GM19025 (cell line): Measurements from ENCODE around the gene TOR2A.
"Not testable (repeated sequence)": the region's sequence is repeated elsewhere in the genome, so short reads cannot be mapped to it uniquely, and the experiment has no call there.

Experiments used
- ATAC-seq: cut with Tn5 transposase; IDR thresholded peaks from one replicate; pipeline ENCODE4 v1.9.1; 2021; ENCODE audit warnings: mild to moderate bottlenecking, low read depth, moderate library complexity; ENCODE audit not compliant: unreplicated experiment

TOR2A gene

DNA sequence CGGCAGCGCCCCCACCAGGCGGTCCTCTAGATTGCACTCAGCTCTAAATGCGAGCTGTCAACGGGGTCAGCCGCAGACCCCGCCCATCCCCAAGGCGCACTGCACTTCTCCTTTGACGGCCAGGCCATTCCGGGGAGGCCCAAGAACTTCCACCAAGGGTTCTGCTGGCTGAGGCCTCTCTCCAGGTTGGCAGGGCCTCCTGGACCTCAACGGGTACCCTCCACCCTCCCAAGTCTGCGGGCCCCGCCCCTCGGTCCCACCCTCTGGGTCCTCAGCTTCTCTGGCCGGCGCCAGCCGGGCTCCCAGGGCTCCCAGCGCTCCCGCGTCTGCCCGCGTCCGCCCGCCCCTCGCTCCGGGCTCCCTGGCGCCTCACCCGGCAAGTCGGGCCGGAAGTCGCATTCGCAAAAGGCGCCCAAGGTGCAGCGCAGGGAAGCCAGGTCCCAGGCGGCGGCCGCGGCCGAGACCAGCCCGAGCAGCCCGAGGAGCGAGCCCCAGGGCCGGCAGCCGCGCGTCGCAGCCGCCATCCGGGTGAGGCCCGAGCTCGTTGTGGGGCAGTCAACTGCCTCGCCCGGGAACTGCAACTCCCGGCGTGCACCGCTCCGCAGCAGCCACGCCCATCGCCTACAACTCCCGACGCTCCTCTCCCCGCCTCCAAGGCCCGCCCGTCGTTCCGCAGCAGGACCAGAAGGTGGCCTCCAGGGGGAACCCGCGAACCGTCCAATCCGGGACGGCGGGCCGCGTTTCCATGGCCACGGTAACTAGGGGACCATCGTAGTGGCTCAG is at the start of gene TOR2A:
Gene TOR2A, minus strand, starts transcription at position 548 of the 783 bp plus-strand sequence. Its CDS starts 24 bp downstream, at position 524.
- ATAC-seq: peak; percentile 80

DNA sequence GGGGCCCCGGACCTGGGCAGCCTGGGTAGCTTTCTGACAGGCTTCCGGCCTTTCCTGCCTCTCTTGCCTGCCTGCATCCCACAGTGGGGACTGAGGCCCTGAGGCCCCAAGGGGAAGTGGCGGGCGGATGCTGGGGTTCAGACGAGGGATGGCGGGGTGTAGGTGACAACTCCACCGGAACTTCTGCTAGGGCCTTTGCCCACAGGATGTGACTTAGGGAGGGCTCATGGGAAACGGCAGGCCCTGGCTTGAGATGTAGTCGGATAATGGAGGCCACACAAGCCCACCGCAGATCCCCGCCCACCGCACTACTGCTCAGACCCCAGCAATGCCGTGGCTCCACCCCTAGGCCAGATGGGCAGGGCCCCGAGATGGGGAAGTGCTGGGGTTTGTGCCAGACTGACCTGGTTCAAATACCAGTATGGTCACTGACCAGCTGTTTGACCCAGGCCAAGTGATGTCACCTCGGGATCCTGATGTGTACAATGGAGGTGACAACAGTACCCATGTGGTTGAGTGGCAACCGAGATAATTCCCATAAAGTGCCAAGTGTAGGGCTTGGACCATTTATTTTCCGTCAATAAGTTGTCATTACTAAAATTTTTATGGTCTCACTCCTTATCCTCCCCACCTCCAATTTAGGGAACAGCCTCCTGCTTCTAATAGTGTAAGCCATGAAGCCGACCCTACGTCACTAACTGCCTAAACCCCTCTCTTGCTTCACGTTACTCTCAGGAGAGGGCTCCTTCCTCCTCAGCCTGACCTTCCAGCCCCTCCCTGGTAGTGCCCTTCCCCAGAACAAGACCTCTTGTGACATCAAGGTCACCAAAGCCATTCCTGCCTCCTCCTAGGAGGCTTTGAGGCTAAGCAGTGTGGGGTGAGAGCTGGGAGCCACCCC is 48.3 kb upstream of the TOR2A start:
- ATAC-seq: no peak

DNA sequence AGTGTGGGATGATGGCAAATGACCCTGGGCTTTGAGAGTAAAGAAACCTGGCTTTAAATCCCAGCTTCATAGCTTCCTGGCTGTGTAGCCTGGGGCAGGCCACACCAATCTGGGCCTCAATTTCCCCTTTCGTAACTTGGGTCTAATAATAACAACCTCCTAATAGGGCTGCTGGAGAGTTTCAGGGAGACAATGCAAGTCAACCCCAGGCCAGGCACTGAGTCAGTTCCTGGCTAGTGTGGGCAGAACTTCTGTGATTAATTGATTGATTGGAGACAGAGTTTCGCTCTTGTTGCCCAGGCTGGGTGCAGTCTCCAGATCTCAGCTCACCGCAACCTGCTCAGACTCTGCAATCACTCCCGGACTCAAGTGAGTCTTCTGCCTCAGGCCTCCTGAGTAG is 46.7 kb upstream of the TOR2A start:
- ATAC-seq: no peak

DNA sequence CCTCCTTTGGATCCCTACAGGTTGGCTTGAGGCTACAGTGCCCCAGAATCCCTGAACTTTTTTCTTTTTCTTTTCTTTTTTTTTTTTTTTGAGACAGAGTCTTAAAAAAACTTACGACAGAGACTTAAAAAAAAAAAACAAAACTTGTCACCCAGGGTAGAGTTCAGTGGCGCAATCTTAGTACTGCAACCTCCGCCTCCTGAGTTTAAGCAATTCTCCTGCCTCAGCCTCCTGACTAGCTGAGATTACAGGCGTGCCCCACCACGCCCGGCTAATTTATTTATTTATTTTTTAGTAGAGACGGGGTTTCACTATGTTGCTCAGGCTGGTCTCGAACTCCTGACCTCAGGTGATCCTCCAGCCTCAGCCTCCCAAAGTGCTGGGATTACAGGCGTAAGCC is 45.8 kb upstream of the TOR2A start:
- not testable (repeated sequence) for ATAC-seq

DNA sequence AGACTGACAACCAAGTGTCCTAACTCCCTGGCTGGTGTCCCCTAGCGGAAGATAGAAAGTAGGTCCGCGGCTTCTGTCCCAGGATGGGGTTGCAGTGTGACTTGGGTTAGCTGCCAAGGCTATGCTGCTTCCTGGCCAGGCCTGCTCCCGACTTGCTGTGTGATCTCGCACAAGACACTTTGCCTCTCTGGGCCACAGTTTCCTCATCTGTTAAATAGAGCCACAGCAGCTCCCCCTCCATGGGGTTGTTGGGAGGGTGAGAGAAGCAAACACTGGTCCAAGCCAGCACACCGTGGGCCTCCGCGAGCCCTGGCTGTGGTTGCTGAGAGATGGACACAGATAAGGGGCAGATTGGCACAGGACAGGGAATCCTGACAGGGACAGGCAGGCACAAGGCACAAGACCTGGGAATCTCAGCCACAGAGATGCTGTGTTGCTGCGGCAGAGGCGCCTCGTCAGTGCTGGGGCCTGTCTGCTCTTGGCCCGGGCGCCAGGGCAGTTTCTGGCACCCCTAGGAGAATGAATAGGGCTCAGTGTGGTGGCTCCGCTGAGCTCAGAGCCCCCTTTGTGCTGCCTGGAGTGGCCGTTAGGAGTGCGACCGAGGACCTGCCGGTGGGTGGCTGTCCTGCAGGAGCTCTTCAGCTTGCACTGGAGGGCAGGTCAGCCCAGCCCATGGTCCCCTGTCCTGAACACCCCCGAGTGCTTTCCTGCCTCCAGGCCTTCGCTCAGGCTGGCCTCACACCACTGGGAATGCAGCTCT is 45.2 kb upstream of the TOR2A start:
- ATAC-seq: no peak

DNA sequence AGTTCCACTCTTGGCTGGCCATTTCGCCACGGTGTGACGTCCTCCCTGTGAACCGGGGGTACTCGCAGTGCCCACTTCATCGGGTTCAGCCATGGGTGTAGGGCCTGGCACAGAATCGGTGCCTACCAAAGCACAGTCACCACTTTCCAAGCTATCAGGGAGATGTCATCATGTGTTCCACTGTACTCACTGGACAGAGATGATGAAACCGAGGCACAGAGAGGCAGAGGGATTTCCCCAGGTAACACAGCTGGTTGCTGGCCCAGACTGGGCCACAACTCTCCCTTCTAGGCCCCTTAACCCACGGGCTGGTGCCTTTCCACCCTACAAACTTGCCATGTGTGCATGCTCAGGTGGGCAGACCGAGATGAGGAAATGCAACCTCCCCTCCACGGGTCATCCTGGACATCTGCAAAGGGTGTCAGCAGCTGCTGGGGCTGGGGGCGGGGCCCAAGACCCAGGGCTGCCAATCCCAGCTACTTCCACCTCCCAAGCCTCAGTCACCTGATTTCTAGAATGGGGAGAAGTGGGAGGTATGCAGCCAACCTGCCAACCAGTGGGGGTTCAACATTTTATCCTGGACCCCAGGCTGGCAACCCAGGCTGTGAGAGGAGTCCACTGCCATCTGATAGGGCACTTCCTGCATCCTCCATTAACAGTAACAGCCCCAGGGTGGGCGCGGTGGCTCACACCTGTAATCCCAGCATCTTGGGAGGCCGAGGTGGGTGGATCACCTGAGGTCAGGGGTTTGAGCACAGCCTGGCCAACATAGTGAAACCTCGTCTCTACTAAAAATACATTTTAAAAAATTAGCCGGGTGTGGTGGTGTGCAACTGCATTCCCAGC is 44.3 kb upstream of the TOR2A start:
- ATAC-seq: peak; percentile 58

DNA sequence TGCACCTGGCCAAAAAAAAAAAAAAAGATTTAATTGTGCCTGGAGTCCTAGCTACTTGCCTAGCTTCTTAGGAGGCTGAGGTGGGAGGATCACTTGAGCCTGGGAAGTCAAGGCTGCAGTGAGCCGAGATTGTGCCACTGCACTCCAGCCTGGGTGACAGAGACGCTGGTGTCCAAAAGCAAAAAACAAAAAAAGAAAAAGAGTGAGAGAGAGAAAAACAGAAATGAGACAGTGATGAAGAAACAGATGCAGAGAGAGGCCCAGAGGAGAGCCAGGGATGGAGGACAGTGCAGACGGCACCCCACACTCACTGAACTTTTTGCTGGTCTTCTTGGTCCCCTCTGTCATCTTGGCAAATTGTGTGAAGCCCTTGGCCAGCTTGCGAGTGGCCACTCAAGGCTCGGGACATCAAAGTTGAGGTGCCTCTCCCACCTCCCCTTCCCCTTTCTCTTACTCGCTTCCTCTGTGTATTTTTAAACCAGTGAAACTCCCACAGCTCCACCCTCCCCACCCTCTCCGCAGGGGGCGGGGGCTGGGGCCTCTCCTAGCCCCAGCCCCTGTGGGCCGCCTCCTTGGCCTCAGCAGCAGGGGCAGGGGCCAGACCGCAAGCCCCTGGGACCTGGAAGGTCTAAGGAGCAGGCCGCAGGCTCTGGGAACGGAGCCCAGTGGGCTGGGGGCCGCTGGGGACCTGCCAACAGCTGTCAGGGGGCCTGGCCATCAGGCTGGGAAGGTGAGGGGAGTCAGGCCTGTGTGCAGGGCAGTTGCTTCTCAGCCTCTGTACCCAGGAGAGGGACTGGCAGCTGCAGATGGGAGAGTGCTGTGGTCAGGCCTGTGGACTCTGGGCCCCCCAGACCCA is 43.4 kb upstream of the TOR2A start, which contains the start of gene SH2D3C:
Gene SH2D3C, minus strand, starts transcription at position 387 of the 856 bp plus-strand sequence. Its CDS starts 39 bp downstream, at position 348.
- ATAC-seq: peak; percentile 26

DNA sequence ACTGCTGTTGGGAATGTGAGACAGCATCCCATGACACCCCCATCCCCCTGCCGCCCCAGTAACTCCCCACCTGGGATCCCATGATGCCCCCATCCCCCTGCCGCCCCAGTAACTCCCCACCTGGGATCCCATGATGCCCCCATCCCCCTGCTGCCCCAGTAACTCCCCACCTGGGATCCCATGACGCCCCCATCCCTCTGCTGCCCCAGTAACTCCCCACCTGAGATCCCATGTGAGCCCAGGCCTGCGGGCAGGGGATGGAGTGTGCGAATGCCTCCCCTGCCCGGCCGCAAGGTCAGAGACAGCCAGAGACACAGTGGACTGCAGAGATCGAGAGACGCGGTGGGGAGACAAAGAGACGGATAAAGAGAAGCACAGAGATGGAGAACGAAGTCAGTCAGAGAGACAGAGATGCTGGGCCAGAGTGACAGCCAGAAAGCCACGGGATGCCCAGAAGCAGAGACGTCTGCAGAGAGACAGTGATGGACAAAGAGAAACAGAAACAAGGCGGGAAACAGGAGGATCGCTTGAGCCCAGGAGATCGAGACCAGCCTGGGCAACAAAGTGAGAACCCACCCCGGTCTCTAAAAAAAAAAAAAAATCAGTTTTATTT is 42.4 kb upstream of the TOR2A start:
- no peak for ATAC-seq

DNA sequence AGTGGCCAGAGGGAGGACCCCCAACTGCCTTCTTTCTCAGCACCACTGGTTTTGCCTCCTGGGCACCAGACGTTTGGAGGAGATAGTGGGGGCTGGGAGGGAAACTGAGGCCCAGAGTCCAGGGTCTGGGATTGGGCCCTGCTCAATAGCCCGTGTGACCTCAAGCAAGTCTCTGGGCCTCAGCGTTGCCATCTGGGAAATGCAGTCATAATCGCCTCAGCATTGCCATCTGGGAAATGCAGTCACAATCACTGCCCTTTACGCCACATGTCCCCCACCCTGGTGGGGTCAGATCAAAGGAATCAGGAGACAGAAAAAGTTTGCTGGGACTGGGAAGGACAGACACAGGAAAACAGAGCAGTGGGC is 41.8 kb upstream of the TOR2A start:
- ATAC-seq: no peak

DNA sequence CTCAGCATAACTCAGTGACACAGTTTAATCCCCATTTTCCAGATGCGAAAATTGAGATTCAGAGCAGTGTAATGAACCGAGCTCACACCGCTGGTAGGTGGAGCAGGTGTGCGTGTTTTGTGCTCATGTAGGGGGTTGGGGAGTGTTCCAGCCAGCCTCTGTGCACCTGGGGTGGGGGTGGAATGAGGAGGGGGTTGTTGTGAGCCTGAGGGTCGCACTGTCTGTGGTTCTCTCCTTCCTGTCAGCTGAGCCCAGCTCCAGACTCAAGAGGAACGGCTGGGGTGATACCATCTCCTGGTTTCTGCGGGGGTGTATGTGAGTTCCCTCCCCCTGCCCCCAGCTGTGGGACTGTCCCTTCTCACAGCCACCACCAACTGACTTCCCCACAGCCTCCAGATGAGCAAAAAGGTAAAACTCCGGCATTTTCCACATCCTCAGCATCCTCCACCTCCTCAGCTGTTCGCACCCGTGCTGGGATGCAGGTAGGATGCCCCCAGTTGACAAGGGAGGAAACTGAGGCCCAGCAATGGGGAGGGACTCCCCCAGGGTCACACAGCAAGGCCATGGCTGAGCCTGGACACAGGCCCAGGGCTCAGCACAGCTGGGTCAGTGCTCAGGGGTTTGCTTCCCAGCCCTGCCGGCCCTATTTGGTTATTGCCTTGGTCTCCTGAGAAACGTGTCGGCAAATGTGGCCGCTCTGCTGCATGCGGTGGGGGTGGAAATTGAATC is 41.3 kb upstream of the TOR2A start:
- no peak for ATAC-seq

DNA sequence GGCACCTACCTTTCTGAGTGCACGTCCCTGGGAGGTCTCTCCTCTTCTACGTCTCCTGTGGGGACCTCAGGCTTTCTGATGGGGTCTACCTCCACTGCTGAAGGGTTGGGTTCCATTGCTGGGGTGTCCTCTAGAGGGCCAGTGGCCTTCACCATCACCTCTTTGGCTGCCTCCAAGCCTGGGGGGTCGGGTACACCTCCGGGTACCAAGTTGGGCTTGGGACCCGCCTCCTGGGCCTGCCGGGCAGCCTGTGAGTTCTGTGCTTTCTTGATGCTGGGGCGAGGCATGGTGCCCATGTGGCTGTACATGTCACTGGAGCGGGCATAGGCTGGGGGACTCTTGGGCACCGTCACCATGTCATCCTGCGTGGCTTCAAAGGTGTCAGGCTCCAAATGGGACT is 38.9 kb upstream of the TOR2A start:
- no peak for ATAC-seq

DNA sequence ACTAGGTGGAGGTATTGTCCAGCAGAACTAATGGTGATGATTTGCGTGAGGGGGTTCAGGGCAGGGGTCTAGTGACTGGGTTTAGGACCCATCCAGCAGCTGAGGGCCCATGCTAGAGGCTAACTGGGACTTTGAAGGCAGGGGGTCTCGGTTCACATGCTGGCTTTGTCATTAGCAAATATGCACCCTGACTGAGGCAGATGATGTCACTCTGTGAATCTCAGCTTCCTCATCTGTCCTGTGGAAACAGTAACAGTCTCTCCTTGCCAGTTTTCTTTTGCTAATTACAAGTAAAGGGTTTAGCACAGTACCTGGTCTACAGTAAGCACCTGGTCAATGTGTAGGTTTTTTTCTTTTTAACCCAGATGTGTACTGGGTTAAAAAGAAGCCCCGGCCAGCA is 38.2 kb upstream of the TOR2A start:
- ATAC-seq: no peak

DNA sequence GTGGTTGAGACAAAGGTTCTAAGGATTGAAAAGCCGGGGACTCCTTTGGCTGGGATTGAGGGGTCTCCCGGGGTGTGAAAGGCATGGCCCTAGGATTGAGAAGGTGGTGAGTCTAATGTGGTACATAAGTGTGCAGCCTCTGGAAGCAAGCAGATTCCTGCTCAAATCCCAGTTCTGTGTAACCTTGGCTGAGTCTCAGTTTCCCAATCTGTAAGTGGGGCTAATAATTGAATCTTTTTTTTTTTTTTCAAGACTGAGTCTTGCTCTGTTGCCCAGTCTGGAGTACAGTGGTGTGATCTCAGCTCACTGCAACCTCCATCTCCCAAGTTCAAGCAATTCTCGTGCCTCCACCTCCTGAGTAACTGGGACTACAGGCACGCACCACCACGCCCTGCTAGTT is 37.5 kb upstream of the TOR2A start:
- no peak for ATAC-seq

DNA sequence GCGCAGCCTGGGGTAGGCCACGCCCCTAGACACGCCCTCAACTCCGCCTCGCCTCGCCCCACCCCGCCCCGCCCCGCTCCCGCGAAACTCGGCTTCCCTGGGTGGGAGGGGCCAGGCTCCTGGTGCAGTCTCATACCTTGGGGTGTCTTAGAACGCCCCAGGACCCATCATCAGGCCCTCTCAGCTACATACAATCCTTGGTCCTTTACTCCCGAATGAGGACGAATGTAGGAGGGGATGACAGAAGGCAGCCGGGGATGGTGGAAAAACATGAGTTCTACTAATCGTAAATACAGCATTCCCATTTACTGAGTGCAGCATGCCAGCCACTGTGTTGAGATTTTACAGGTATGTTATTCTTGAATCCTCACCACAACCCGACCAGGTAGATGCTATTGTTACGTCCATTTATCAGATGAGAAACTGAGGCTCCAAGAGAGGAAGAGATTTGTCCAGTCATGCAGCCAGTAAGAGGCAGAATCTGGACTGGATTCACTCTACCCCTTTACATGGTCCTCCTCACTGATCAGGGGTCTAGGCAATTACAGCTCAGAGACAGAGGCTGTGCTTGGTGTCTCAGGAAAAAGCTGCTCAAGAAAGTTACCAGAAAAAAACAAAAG is 36.6 kb upstream of the TOR2A start:
- ATAC-seq: no peak

DNA sequence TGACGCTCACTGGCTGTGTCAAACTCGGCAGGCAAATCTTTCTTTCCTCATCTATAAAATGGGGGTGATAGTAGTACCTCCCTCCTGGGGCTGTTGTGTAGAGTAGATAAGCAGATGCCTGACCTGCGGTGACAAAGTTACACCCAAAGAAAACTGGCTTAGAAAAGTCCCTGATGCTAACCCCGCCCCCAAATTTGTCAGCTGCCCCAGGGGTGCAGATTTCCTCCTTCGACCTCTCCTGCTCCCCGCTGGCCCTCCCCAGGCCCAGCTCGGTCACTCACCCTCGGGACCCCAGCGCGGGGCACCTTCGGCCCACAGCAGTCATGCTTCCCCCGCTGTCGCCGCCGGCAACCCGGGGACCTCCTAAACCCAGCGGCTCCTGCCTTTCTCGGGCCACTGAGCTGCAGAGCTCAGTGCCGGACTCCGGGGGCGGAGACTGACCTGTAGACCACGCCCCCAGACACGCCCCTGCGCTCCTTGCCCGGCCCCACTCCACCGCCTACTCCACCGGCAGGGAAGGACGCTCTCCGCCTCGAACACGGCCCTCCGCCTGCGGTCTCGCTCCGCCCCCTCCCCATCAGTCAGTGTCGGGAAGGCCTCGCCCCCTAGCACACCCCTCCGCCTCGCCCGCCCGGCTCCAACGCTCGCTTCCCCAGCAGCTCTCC is 35.9 kb upstream of the TOR2A start:
- peak; percentile 84 for ATAC-seq

DNA sequence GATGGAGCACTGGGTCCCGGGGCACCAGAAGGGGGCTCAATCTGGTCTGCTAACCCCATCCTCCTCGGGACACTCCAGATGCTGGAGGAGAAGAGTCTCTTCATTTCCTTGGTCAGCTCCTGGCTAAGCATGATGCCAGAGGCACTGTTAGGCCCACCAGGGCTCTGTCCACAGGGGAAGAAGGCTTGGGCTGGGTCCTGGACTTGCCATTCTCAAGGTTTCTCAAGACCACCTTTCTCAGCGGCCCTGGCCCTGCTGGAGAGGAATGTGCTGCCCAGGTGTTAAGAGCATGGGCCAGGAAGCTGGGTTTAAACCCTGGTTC is 35.5 kb upstream of the TOR2A start:
- no peak for ATAC-seq

DNA sequence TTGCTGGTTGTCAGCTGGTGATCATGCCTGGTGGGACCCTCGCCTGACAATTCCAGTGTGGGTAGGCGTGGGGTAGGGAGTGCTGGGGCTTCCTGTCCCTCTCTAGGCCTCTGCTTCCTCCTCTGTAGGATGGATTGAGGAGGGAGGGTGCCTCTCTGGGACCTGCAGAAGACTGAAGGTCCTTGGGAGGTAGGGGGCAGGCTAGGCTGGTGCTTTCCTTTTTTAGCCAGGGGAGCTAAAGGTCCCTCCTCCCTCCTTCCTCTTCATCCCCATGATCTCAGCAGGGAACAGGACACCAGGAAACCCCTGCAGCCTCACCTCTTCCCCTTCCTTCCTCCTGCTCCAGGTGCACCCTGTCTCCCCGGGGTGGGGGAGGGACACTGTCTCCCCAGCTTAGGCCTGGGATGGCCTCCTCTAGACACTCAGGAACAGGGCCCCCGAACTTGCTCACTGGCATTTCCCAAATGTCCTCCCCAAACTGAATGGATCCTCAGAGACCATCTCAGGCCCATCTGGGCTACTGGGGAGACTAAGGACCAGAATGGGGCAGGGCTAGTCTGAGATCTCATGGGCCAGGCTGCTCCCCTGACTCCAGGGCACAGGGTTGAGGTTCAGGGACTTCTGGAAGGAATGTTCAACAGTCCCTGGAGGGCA is 35.0 kb upstream of the TOR2A start:
- ATAC-seq: no peak
